HG03571 (cell line): ENCODE data around the gene STMND1.
"Not testable (repeated sequence)": the region's sequence is repeated elsewhere in the genome, so short reads cannot be mapped to it uniquely, and the experiment has no call there.

Experiments used
- ATAC-seq: cut with Tn5 transposase; IDR thresholded peaks from one replicate; pipeline ENCODE4 v1.9.1; 2021; ENCODE audit not compliant: unreplicated experiment

STMND1 gene

DNA sequence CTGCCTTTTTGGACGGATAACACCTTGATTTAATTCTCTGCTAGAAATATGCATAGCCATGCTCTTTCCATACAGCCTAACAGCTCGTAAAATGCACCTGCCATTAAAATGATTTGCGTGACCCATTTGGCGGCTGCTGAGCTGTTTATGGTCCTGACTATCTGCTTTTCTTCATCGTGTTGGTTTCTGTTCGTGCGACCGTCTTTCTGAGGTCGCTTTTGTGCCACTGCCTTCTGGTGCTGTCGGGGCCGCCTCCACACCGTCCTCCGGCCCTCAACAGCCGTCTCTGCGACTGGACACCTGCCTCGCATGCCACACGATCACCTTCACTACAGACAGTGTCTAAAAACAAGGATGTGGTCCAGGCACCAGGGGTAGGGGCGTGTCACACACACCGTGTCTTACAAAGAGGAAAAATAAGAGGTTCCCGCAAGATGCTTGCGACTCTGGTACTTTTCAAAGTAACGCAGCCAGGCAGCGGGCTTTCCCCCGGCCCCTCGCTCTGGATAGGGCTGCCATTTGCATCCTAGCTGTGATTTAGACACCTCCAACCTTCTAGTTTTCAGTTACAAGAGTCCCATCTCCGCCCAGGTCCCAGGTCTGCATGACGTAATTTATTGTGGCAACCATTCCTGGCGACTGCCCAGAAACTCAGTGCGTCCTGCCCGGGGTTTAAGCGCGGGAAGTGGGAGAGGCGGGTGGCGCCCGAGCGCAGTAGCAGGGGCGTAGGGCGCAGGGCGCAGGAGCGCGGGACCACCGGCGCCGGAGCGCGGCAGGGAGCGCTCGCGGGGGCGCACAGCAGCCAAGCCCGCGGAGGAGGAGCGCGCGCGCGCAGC lies at the start of gene STMND1:
STMND1 (plus strand) TSS at position 629 of the 836 bp plus-strand sequence. CDS start 208 bp downstream, outside the sequence.
- ATAC-seq, result no peak

DNA sequence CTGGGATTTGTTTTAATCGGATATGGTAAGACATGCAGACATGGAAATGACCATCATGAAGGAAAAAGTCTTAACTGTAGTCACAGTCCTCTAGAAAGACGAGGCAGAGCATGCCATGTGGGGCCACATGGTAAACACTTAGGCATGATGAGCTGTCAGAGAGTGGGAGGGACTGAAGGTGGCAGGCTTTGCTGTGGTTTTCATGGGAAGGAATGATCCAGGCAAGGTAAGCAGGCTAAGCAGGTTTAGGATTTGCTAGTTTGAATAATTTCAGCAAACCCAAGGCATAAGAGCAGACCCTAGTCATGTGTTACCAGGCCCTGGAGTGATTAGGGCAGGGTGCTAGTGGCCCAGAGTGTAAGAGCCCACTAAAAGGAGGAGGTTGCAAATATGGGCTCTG lies 47.2 kb upstream of the STMND1 start:
- no peak for ATAC-seq

GRCh38 chr6:17057322-17057721 lies 44.5 kb upstream of the STMND1 start:
- no peak for ATAC-seq

DNA sequence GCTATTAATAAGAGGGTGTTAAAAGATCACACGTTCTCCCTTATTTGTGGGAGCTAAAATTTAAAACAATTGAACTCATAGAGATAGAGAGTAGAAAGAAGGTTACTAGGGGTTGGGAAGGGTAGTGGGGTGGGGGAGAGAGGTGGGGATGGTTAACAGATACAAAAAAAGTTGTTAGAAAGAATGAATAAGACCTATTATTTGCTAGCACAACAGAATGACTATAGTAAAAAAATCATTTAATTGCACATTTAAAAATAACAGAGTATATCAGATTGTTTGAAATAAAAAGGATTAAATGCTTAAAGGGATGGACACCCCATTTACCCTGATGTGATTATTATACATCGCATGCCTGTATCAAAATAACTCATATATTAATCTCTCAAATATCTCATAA lies 43.3 kb upstream of the STMND1 start:
- no peak for ATAC-seq

GRCh38 chr6:17059022-17059421 lies 42.8 kb upstream of the STMND1 start:
- ATAC-seq, result no peak

DNA sequence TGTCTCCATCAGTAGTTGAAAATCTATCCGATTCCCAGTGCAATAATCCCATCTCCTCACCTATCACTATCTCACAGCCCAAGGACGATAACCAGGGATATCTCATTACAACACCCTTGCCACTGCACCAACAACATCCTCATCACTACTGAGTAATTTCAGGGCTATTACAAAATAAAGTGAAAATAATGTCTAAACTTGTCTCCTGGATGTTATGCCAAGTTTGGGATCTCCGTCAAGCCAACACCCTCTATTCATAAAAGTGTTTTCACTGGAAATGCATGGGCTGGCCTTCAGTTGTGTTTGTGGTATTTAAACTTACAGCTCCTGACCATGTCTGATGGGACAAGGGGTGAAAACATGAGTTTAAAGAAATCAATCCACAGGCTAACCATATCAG lies 42.0 kb upstream of the STMND1 start:
- no peak for ATAC-seq

DNA sequence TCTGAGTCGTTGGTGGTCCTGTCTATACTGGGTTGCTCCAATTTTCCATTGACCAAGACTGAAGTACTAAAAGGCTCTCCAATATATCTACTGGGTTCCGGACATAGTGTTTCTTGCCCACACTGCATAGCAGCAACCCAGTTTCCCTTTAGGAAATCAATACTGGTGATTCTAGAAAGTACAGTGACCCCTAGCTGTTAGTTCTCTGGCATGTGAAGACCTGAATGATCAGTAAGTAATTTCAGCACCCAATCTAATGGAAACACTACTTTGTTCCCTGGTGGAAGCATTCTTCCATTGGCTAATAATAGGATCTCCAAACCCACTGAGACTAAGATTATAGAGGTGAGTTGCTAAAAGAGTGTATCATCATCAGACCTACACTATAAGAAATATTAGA lies 40.8 kb upstream of the STMND1 start:
- no peak for ATAC-seq

DNA sequence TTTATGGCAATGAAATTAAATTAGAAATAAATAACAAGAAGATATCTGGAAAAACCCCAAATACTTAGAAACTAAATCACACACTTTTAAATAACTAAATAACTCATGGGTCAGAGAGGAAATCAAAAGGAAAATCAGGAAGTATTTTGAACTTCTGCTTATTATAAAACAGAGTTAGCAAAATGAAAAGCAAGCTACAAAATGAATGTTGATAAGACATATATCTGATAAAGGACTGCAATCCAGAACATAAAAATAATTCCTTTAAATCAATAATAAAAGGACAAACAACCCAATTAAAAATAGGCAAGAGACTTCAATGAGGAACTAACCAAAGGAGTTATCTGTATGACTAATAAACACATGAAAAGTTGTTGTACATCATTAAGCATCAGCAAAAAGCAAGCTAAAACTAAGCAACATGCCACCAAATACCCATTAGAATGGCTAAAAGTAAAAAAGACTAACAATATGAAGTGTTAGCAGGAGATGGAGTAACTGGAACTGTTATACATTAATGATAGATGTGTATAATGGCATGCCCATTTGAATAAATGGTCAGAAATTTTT lies 38.9 kb upstream of the STMND1 start:
- ATAC-seq, result no peak

DNA sequence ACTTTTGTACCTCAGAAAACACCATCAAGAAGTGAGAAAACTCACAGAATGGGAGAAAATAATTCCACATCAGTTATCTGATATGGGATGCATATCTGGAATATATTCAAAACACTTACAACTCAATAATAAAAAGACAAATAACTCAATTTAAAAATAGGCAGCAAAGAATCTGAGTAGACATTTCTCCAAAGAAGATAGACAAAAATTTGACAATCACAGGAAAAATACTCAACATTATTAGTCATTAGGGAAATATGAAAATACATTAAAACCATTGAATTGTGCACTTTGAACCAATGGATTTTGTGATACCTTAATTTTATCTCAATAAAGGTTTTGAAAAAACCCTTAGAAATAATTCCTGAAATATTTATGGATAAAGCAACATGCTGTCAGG lies 36.9 kb upstream of the STMND1 start:
- ATAC-seq, result no peak

GRCh38 chr6:17066610-17067009 lies 35.2 kb upstream of the STMND1 start:
- ATAC-seq, result no peak

DNA sequence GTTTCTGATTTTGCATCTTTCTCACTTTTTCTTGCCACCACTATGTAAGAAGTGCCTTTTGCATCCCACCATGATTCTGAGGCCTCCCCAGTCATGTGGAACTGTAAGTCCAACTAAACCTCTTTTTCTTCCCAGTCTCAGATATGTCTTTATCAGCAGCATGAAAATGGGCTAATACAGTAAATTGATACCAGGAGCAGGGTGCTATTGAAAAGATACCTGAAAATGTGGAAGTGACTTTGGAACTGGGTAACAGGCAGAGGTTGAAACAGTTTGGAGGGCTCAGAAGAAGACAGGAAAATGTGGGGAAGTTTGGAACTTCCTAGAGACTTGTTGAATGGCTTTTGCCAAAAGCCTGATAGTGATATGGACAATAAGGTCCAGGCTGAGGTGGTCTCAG lies 32.9 kb upstream of the STMND1 start:
- ATAC-seq, result not testable (repeated sequence)

DNA sequence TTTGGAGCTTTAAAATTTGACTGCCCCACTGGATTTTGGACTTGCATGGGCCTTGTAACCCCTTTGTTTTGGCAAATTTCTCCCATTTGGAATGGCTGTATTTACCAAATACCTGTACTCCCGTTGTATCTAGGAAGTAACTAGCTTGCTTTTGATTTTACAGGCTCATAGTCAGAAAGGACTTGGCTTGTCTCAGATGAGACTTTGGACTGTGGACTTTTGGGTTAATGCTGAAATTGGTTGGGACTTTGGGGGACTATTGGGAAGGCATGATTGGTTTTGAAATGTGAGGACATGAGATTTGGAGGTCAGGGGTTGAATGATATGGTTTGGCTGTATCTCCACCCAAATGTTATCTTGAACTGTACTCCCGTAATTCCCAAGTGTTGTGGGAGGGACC lies 31.4 kb upstream of the STMND1 start:
- not testable (repeated sequence) for ATAC-seq

- not testable (repeated sequence) for ATAC-seq
Measured at GRCh38 chr6:17073596-17073995, 28.3 kb upstream of the STMND1 start.

DNA sequence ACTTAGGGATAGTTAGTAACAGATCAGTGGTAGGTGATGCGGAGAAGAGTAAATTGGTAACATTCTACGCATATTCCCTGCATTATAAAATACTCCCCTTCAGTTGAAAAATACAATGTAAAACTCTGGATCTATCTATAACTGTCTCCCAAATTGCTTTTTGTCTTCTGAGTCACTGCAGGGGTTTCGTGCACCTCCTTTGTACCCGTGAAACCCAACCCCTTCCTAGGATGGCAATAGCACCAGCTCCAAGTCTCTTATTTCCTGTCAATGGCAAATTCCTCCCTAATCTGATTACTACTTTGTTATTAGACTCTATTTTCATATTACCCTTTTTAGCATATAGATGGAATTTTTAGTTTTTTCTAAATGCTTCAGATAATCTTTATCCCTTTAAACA lies 20.6 kb upstream of the STMND1 start:
- no peak for ATAC-seq

DNA sequence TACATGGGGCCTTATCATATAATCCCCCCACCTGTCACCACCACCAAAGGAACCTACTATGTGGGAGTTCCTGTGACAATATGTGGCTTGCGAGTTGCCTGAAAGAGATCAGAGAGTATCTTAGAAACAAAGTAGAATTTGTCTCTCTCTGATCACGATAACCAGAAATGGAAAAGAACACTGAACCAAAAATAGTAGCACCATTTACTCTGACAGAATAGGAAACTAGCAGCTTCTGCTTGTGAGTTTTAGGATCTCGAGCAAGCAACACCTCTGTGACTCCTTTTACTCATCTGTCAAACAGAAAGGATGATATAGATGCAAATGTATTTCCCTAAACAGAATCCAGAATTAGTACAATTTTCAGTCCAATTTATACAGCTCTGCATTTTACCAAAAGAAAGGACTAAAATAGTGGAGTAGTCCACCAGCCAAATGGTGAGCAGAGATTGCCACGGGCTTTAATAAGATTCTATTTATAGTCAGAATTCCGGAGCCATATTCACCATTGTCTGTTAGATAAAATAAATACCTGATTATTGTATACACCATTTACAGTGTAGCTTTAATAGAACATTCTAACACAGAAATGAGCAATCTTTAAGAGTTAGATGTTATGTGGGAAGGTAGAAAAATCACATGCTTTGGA lies 19.9 kb upstream of the STMND1 start:
- no peak for ATAC-seq

GRCh38 chr6:17083397-17083796 lies 18.5 kb upstream of the STMND1 start:
- no peak for ATAC-seq

GRCh38 chr6:17086469-17086868 lies 15.4 kb upstream of the STMND1 start:
- no peak for ATAC-seq

DNA sequence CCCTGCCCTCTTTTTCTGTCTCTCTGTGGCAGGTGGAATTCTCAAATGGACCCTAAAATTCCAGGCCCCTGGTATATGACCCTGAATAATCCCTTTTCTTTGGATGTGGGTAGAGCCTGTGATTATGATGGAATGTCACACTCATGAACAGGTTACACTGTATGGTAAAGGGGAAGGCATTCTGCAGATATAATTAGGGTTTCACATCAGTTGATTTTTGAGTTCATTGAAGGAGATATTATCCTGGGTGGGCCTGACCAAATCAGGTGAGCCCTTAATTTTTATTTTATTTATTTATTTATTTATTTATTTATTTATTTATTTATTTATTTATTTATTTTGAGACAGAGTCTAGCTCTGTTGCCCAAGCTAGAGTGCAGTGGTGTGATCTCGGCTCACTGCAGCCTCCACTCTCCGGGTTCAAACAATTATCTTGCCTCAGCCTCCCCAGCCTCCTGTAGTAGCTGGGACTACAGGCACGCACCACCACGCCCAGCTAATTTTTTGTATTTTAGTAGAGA lies 13.7 kb upstream of the STMND1 start:
- no peak for ATAC-seq

DNA sequence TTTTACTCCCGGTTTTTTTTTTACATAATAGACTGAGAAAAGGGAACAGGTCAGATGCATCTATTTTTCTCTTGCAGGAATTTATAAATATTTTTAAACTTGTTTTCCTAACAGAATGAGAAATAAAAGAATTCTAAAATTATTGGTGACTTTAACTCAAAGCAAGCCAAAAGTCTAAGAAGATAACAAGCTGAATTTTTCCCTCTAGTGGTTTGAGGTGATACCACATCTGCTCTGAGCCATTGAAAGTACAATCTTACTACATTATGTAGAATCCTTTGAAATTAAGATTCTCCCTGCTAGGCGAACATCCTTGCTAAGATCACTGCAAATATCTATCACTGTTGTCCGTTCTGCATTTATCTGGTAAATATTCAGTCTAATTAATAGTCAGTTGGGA lies 10.7 kb upstream of the STMND1 start:
- no peak for ATAC-seq

- no peak for ATAC-seq
Measured at GRCh38 chr6:17093686-17094085, 8.2 kb upstream of the STMND1 start.

- ATAC-seq, result no peak
Measured at GRCh38 chr6:17096096-17096495, 5.8 kb upstream of the STMND1 start.

GRCh38 chr6:17096652-17097051 lies 5.2 kb upstream of the STMND1 start:
- no peak for ATAC-seq
